GM12878 (cell line): ENCODE results near the gene TNP2. TPM values are rescaled to one million over a fixed set of nuclear protein-coding genes. Genes with fewer than 3 reads are reported as not detected.

Experiments
- ATAC-seq: fragments of 200-7000 bp; cut with Tn5 transposase; 3 replicates; pipeline ENCODE4 v1.9.1; 2020; ENCODE audit warnings: mild to moderate bottlenecking, moderate library complexity
- BruUV-seq: library from RNA; stranded (reverse); fragments of 400-500 nt; replicated peaks from 2 replicates; lab custom pipeline; 2021; lab: Mats Ljungman, UMichigan
- CTCF ChIA-PET: fragments of 300-600 bp; sonication (Branson Sonifier 250); formaldehyde crosslinking; extraction: SDS; loops from one replicate; lab custom pipeline; 2021; ENCODE audit warnings: inconsistent platforms; lab: Yijun Ruan, JAX
- POLR2A ChIA-PET: fragments of 350-600 bp; formaldehyde crosslinking; extraction: SDS; loops from one replicate; lab custom pipeline; 2021; ENCODE audit warnings: inconsistent platforms; lab: Charles Lee
- RAD21 ChIA-PET: fragments of 300-600 bp; sonication (Branson Sonifier 250); formaldehyde crosslinking; loops from one replicate; lab custom pipeline; 2023; ENCODE audit warnings: antibody characterized with exemption; ENCODE audit not compliant: unreplicated experiment; lab: Charles Lee
- SMC1A ChIA-PET: fragments of 300-600 bp; sonication (Branson Sonifier 250); formaldehyde crosslinking; loops from one replicate; lab custom pipeline; 2023; ENCODE audit not compliant: unreplicated experiment, uncharacterized antibody; lab: Charles Lee
- DNase-seq: peaks from one replicate; pipeline ENCODE4 v3.0.0-alpha.2; 2011; ENCODE audit warnings: low read depth, low spot score
- FAIRE-seq: peaks from 3 replicates; lab custom pipeline; 2011; peaks lifted over from hg19 to GRCh38; lab: Jason Lieb, UNC
- H2AFZ ChIP-seq: 2 replicates; pipeline ENCODE4 v1.6.0; 2011; ENCODE audit warnings: low read depth, low read length, control low read depth; ENCODE audit not compliant: control insufficient read depth
- H3K27ac ChIP-seq: 2 replicates; pipeline ENCODE4 v1.5.1; 2011; ENCODE audit warnings: control low read depth; ENCODE audit not compliant: control insufficient read depth, insufficient read depth
- H3K27me3 ChIP-seq, 2 experiments: replicated peaks in 1 of 2; 2 replicates each; pipeline versions ENCODE4 v1.6.0 to v1.6.1; 2011; ENCODE audit warnings: low read length in 1 of 2; ENCODE audit not compliant: control insufficient read depth in 2 of 2, insufficient read depth in 2 of 2
- H3K36me3 ChIP-seq, 2 experiments: 2 replicates each; pipeline ENCODE4 v1.5.1; 2011; ENCODE audit warnings: low read length in 1 of 2; ENCODE audit not compliant: control insufficient read depth in 2 of 2, insufficient read depth in 2 of 2
- H3K4me1 ChIP-seq: 2 replicates; pipeline ENCODE4 v1.6.1; 2011; ENCODE audit warnings: mild to moderate bottlenecking, low read length, moderate library complexity, mixed read lengths; ENCODE audit not compliant: control insufficient read depth, insufficient read depth
- H3K4me2 ChIP-seq: 2 replicates; pipeline ENCODE4 v1.6.0; 2011; ENCODE audit warnings: control low read depth; ENCODE audit not compliant: control insufficient read depth, insufficient read depth
- H3K4me3 ChIP-seq: fragments of 200-600 bp; sonication (generic); 2 replicates; pipeline ENCODE4 v1.5.1; 2016
- H3K79me2 ChIP-seq: 2 replicates; pipeline ENCODE4 v1.6.0; 2011; ENCODE audit warnings: low read length; ENCODE audit not compliant: control insufficient read depth, insufficient read depth
- H3K9ac ChIP-seq: 2 replicates; pipeline ENCODE4 v1.8.0; 2011; ENCODE audit warnings: low read length, control low read depth, mixed read lengths; ENCODE audit not compliant: control insufficient read depth, insufficient read depth
- H3K9me3 ChIP-seq: replicated peaks from 3 replicates; pipeline ENCODE4 v1.5.1; 2011; ENCODE audit warnings: mild to moderate bottlenecking, low read length; ENCODE audit not compliant: control insufficient read depth, insufficient read depth
- H4K20me1 ChIP-seq: 2 replicates; pipeline ENCODE4 v1.6.0; 2011; ENCODE audit not compliant: control insufficient read depth, insufficient read depth
- BCL3 ChIP-seq: IDR thresholded peaks from 2 replicates; pipeline ENCODE4 v1.6.1; 2011; ENCODE audit warnings: borderline replicate concordance, low read depth, mild to moderate bottlenecking, moderate library complexity, low read length; ENCODE audit not compliant: insufficient read depth, poor library complexity, severe bottlenecking
- BCLAF1 ChIP-seq: fragments of 450-650 bp; IDR thresholded peaks from 2 replicates; pipeline ENCODE4 v1.6.1; 2017; ENCODE audit warnings: antibody characterized with exemption, mild to moderate bottlenecking, moderate library complexity
- E2F8 ChIP-seq: fragments of 450-650 bp; IDR thresholded peaks from 2 replicates; pipeline ENCODE4 v1.6.1; 2018; ENCODE audit warnings: mild to moderate bottlenecking, low read depth, moderate library complexity; ENCODE audit not compliant: partially characterized antibody
- GATAD2B ChIP-seq: fragments of 450-650 bp; conservative IDR thresholded peaks from 2 replicates; pipeline ENCODE4 v1.6.1; 2017; ENCODE audit warnings: low read depth, mild to moderate bottlenecking, moderate library complexity
- IRF4 ChIP-seq: IDR thresholded peaks from 2 replicates; pipeline ENCODE4 v1.6.1; 2011; ENCODE audit warnings: low read depth, low read length
- MEF2B ChIP-seq: fragments of 450-650 bp; IDR thresholded peaks from 2 replicates; pipeline ENCODE4 v1.6.1; 2018; ENCODE audit warnings: mild to moderate bottlenecking, moderate library complexity; ENCODE audit not compliant: partially characterized antibody, poor library complexity, severe bottlenecking
- MTA2 ChIP-seq: fragments of 450-650 bp; IDR thresholded peaks from 2 replicates; pipeline ENCODE4 v1.6.1; 2016; ENCODE audit warnings: low read depth, mild to moderate bottlenecking, moderate library complexity
- MYC ChIP-seq: IDR thresholded peaks from 2 replicates; pipeline ENCODE4 v1.6.1; 2011; ENCODE audit warnings: mild to moderate bottlenecking, low read length, moderate library complexity, inconsistent platforms; ENCODE audit not compliant: insufficient read depth, insufficient replicate concordance, insufficient read length, severe bottlenecking
- POLR2AphosphoS5 ChIP-seq: IDR thresholded peaks from 2 replicates; pipeline ENCODE4 v1.6.1; 2011; ENCODE audit warnings: mild to moderate bottlenecking, low read length, inconsistent platforms
- TCF7 ChIP-seq: IDR thresholded peaks from 2 replicates; pipeline ENCODE4 v1.6.1; 2014; ENCODE audit warnings: antibody characterized with exemption, borderline replicate concordance
- YY1 ChIP-seq: IDR thresholded peaks from 2 replicates; pipeline ENCODE4 v1.6.1; 2011; ENCODE audit warnings: low read depth, mild to moderate bottlenecking, low read length
- ZNF207 ChIP-seq: fragments of 450-650 bp; IDR thresholded peaks from 2 replicates; pipeline ENCODE4 v1.6.1; 2014; ENCODE audit warnings: antibody characterized with exemption, mild to moderate bottlenecking, borderline replicate concordance
- ZNF217 ChIP-seq: fragments of 450-650 bp; IDR thresholded peaks from 2 replicates; pipeline ENCODE4 v1.6.1; 2017; ENCODE audit warnings: antibody characterized with exemption, mild to moderate bottlenecking
- WGBS: methylation state at CpG from one replicate; pipeline ENCODE4 v1.1.6; 2016; ENCODE audit warnings: low lambda C conversion rate; ENCODE audit not compliant: insufficient replicate concordance, insufficient coverage; ENCODE audit errors: missing lambda C conversion rate; 5-methylcytosine and 5-hydroxymethylcytosine counted together
- in situ Hi-C: fragments of 300-500 bp; cut with MboI; formaldehyde crosslinking; loops from 9 replicates; pipeline ENCODE4 v1.14.3; 2018; ENCODE audit warnings: mixed read lengths
- intact Hi-C: fragments of 100-400 bp; cut with micrococcal nuclease; formaldehyde crosslinking; loops from one replicate; pipeline ENCODE4 v1.14.2; 2022; ENCODE audit not compliant: unreplicated experiment
- polyA plus RNA-seq, 11 experiments: library from polyadenylated mRNA; depleted of rRNA in 4 of 11; unstranded in 6 of 11; stranded (reverse) in 5 of 11; fragments of >200 nt; fragmentation: Nextera tagmentation in 4 of 11; fragmentation: Illumina TruSeq in 1 of 11; extraction: Ambion mirVana in 4 of 11; extraction: Trizol in 1 of 11; gene quantifications; 1 replicate in 1 of 11; 2 replicates in 10 of 11; pipeline versions ENCODE4 v1.2.1 to v1.2.3, GENCODE V29; 2011 to 2016; ENCODE audit warnings: inconsistent platforms in 2 of 11, missing spikeins in 2 of 11, low read depth in 1 of 11
- total RNA-seq, 4 experiments: library from RNA; depleted of rRNA in 3 of 4; stranded (reverse); fragments of >200 nt in 3 of 4; fragmentation: Illumina TruSeq in 1 of 4; extraction: Trizol in 1 of 4; gene quantifications; 2 replicates each; pipeline versions ENCODE4 v1.2.1 to v1.2.3, GENCODE V29; 2013 to 2021

TNP2 gene
- total and polyA plus RNA-seq, 10 of the 15 experiments (the other 5 are each of a cell fraction or from before 2014, with no cell fraction given) = not detected

DNA sequence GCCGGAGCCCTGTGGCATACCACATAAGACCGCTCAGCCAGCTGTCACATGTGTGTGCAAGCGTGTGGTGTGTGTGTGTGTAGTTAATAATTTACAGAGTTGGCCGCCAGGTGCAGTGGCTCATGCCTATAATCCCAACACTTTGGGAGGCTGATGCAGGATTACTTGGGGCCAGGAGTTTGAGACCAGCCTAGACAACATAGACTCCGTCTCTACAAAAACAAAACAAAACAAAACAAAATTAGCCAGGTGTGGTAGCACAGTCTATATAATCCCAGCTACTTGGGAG lies 33.5 kb downstream of the TNP2 start:
- DNase-seq = no peak
- H4K20me1 ChIP-seq = no peaks in the 10 kb centered on the region
- SMC1A ChIA-PET = interaction anchor here (0.7 to 2.0 kb wide), 9 partner anchors 9 to 551 kb away, joined by 3 to 12 read pairs (median 4); partner anchors contain the start of gene SOCS1
- H3K27ac ChIP-seq = no peak overlapping the region
- ATAC-seq = peak; percentile 12; the same call in 2 of the 3 replicates
- intact Hi-C loops (no loop called here), in situ Hi-C loops (no loop called here)
- no peaks in the 10 kb centered on the region for H3K27me3 ChIP-seq
- no peak overlapping the region for H3K4me3 ChIP-seq
- no peak overlapping the region for H2AFZ ChIP-seq
- H3K79me2 ChIP-seq = no peaks in the 10 kb centered on the region
- CTCF ChIA-PET = interaction anchor here (0.9 to 3.2 kb wide), 5 partner anchors 17 to 252 kb away, joined by 3 to 7 read pairs (median 5); partner anchors contain the start of gene SOCS1
- H3K9me3 ChIP-seq = no peaks in the 10 kb centered on the region
- POLR2A ChIA-PET = interaction anchor here (0.7 to 3.1 kb wide), 9 partner anchors 11 to 111 kb away, joined by 3 to 12 read pairs (median 6); partner anchors contain the start of gene SOCS1
- H3K9ac ChIP-seq = no peak overlapping the region
- WGBS = 81% methylated on average over 5 of the region's 5 CpGs
- FAIRE-seq = no peak
- peaks cover 26% of the 10 kb centered on the region for H3K4me1 ChIP-seq
- no TSS peak for BruUV-seq
- H3K4me2 ChIP-seq = no peak overlapping the region
- RAD21 ChIA-PET = interaction anchor here (0.9 to 3.0 kb wide), 9 partner anchors 10 to 121 kb away, joined by 3 to 8 read pairs (median 3); no protein-coding TSS in a partner anchor
- no peaks in the 10 kb centered on the region for H3K36me3 ChIP-seq
- TF ChIP-seq MYC (no peak), IRF4 (no peak), GATAD2B (peak; percentile 34; the same call in 1 of the 2 replicates), POLR2AphosphoS5 (no peak), TCF7 (no peak), ZNF217 (peak; percentile 2; the same call in 1 of the 2 replicates), MEF2B (no peak), BCLAF1 (no peak), ZNF207 (no peak), E2F8 (no peak), YY1 (no peak), BCL3 (no peak), MTA2 (0 out of 2 replicates have a peak, but pooled peaks have one; percentile 47)
